Kidney (tissue), 14 donors: ENCODE measurements around the gene HSPB1. TPM values are rescaled to one million over a fixed set of nuclear protein-coding genes. Genes with fewer than 3 reads are reported as not detected.
"Not testable (repeated sequence)": the region's sequence is repeated elsewhere in the genome, so short reads cannot be mapped to it uniquely, and the experiment has no call there.

ENCODE experiments used
- DNase-seq, 5 donors: peaks; one replicate each; pipeline ENCODE4 v3.0.0-alpha.2; 2013 to 2020
- FAIRE-seq: peaks from 2 replicates; lab custom pipeline; 2012; peaks lifted over from hg19 to GRCh38; lab: Jason Lieb, UNC
- H3K27ac ChIP-seq, 2 donors: one replicate each; pipeline ENCODE4 v1.7.0; 2013; ENCODE audit warnings: low read depth in 2 of 2, low read length in 2 of 2, inconsistent platforms in 1 of 2
- H3K27me3 ChIP-seq: one replicate; pipeline ENCODE4 v1.7.1; 2013; ENCODE audit warnings: low read length, inconsistent platforms; ENCODE audit not compliant: control insufficient read depth, insufficient read depth
- H3K36me3 ChIP-seq, 3 donors: one replicate each; pipeline versions ENCODE4 v1.7.0 to v1.7.1; 2013; ENCODE audit warnings: low read length in 3 of 3, control low read depth in 1 of 3, inconsistent platforms in 1 of 3; ENCODE audit not compliant: insufficient read depth in 3 of 3, control insufficient read depth in 2 of 3
- H3K4me1 ChIP-seq, 3 donors: one replicate each; pipeline versions ENCODE4 v1.7.0 to v1.7.1; 2013; ENCODE audit warnings: low read length in 3 of 3, inconsistent platforms in 1 of 3, low read depth in 1 of 3; ENCODE audit not compliant: control insufficient read depth in 2 of 3, insufficient read depth in 2 of 3
- H3K4me3 ChIP-seq, 3 donors: one replicate each; pipeline versions ENCODE4 v1.7.0 to v1.8.1; 2013; ENCODE audit warnings: low read length in 3 of 3, control low read depth in 1 of 3, inconsistent platforms in 1 of 3
- H3K9ac ChIP-seq, 3 donors: one replicate each; pipeline versions ENCODE4 v1.7.0 to v1.7.1; 2013; ENCODE audit warnings: low read length in 3 of 3, control low read depth in 1 of 3, inconsistent platforms in 1 of 3
- H3K9me3 ChIP-seq, 3 donors: one replicate each; pipeline versions ENCODE4 v1.7.0 to v1.7.1; 2013; ENCODE audit warnings: low read length in 3 of 3, control low read depth in 1 of 3, inconsistent platforms in 1 of 3; ENCODE audit not compliant: control insufficient read depth in 2 of 3, insufficient read depth in 1 of 3
- intact Hi-C: fragments of 100-400 bp; cut with DNase I; formaldehyde crosslinking; loops from one replicate; pipeline ENCODE4 v1.11.1; 2022
- polyA plus RNA-seq: library from polyadenylated mRNA; stranded (reverse); fragments of 350-450 nt; fragmentation: Illumina TruSeq; extraction: RNeasy Lipid Tissue Mini Kit (QIAGEN cat#74804); gene quantifications from one replicate; pipeline ENCODE4 v1.2.3, GENCODE V29; 2014; ENCODE audit warnings: low read depth, low replicate concordance; ENCODE audit not compliant: insufficient read depth
- total RNA-seq: library from RNA; stranded (reverse); fragmentation: NEBNext Ultra II Directional; extraction: Animal tissue kit (Norgen Biotek cat#: 25700); gene quantifications from one replicate; pipeline ENCODE4 v1.2.1, GENCODE V29; 2021
- TF ChIP-seq, protein P1 (sequence below): IDR thresholded peaks from 3 replicates; pipeline ENCODE4 v1.5.1; 2012; ENCODE audit warnings: mild to moderate bottlenecking, moderate library complexity, borderline replicate concordance; ENCODE audit not compliant: insufficient read depth; ENCODE audit errors: extremely low read depth
- donor health status: control.
- donor health status: control.
- donor health status: control.
- donor health status: control.
- donor health status: control.
- donor health status: DM: yes; HTN: yes; CAD: no.
- donor health status: Normal renal cell carcinoma (clear cell type).

Gene HSPB1
- total and polyA plus RNA-seq, 2 donors from 2014 or later = 1,012 to 1,561 TPM

DNA sequence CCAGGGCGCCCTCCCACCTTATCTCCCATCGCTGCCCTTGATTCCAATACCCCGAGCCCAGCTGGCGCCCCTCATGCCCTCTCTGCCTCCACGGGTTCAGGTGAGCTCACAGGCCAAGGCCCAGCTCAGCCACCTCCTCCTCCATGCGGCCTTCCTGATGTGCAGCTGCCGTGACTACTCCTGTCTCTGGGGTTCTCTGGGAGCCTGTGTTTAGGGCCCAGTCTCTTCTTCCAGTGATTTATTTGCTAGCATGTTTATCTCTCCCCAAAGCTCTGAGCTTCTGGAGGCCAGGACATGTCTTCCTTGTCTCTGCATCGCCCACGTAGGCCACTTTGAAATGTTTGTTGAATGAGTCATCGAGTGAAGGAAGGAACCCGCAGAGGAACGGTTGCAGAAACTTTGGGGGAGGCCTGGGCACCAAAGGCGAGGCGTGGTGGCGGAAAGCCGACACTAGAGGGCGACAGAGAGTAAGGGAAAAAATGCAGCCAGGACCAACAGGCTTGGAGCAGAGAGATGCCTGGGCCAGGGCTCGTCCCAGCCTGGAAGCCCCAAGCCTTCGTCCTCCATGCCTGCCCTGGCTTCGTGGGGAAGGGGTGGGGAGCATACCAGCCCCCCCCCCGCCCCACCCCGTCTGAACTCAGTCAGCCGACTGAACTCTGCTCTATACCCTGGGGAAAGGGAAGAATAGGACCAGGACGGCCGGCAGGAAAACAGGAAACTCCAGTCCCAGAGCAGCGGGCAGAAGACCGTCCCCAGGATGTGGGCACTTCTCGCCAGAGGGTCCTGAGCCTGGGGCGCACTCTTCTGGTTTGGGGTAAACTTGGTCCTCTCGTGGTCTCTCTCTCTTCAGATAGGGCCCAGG is 10.9 kb upstream of the HSPB1 start:
- H3K9ac ChIP-seq = peak overlapping the region in 2 of 3 donors; percentile 60 to 78
- H3K36me3 ChIP-seq = no peaks in the 10 kb centered on the region
- H3K27ac ChIP-seq = peak overlapping the region; percentile 89 to 98
- DNase-seq (peak; percentile 90 to 97 (median 92)), FAIRE-seq (peak; percentile 57)
- TF ChIP-seq, protein P1, sequence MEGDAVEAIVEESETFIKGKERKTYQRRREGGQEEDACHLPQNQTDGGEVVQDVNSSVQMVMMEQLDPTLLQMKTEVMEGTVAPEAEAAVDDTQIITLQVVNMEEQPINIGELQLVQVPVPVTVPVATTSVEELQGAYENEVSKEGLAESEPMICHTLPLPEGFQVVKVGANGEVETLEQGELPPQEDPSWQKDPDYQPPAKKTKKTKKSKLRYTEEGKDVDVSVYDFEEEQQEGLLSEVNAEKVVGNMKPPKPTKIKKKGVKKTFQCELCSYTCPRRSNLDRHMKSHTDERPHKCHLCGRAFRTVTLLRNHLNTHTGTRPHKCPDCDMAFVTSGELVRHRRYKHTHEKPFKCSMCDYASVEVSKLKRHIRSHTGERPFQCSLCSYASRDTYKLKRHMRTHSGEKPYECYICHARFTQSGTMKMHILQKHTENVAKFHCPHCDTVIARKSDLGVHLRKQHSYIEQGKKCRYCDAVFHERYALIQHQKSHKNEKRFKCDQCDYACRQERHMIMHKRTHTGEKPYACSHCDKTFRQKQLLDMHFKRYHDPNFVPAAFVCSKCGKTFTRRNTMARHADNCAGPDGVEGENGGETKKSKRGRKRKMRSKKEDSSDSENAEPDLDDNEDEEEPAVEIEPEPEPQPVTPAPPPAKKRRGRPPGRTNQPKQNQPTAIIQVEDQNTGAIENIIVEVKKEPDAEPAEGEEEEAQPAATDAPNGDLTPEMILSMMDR = peak; percentile 99
- no peaks in the 10 kb centered on the region for H3K27me3 ChIP-seq
- H3K9me3 ChIP-seq = no peaks in the 10 kb centered on the region
- intact Hi-C loops = no loop called here
- peak overlapping the region in 2 of 3 donors; percentile 54 to 57 for H3K4me3 ChIP-seq
- H3K4me1 ChIP-seq = peaks cover 0 to 24% (median 7%) of the 10 kb centered on the region in 3 donors

DNA sequence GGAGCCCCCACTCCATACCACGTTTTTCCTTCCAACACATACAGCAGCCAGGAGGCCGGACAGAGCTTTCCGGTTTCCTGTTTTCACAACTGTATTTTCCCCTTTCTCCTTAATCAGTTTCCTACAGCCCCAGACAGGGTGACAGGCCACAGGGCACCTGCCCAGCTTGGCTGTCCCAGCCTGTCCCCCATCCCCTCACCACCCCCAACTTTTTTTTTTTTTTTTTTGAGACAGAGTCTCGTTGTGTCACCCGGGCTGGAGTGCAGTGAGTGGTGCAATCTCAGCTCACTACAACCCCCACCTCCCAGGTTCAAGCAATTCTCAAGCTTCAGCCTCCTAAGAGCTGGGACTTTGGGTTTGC is 10.3 kb upstream of the HSPB1 start:
- intact Hi-C loops = no loop called here
- H3K27me3 ChIP-seq = no peaks in the 10 kb centered on the region
- TF ChIP-seq, protein P1 = no peak
- DNase-seq = no peak
- peaks cover 0 to 24% (median 7%) of the 10 kb centered on the region in 3 donors for H3K4me1 ChIP-seq
- H3K4me3 ChIP-seq = peak overlapping the region in 2 of 3 donors; percentile 54 to 57
- no peak for FAIRE-seq
- peak overlapping the region; percentile 89 to 98 for H3K27ac ChIP-seq
- no peaks in the 10 kb centered on the region for H3K36me3 ChIP-seq
- no peaks in the 10 kb centered on the region for H3K9me3 ChIP-seq
- H3K9ac ChIP-seq = peak overlapping the region in 2 of 3 donors; percentile 60 to 78

DNA sequence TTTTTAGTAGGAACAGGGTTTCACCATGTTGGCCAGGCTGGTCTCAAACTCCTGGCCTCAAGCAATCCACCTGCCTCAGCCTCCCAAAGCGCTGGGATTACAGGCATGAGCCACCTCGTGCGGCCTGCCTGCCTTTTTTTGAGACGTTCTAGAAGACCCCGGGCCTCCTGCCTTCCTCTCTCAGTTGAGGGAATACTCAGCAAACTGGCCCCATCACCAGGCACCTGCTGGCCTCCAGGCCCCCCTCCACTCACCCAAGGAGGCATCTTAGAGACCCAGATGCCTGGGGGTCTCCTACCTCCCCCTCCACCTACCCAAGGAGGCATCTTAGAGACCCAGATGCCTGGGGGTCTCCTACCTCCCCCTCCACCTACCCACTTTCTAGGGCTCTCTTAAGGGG is 9.6 kb upstream of the HSPB1 start:
- H3K4me3 ChIP-seq, H3K27me3 ChIP-seq: not testable (repeated sequence)

DNA sequence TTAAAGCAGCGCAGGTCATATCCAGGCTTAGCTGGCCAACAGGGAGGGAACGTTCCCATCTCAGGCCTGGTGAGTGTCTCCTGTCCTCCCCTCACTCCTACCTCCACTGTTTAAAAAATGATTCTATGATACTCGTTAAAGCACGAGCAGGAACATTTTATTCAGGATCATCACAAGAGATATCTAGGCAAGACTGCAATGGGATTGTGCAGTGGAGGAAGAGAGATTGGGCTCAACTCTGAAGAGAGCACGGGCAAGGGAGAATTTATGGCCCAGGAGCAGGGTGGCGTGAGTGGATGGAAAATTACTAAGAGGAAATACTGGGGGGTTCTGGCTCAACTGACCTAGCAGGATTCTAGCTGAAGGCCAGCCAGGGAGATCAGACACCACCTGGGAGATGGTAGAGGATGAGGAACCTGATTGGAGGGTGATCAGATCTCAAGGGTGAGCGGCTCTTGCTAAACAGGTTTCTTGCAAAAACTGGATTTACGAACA is 9.0 kb upstream of the HSPB1 start:
- TF ChIP-seq, protein P1 = no peak
- H3K36me3 ChIP-seq = no peaks in the 10 kb centered on the region
- DNase-seq (no peak), FAIRE-seq (no peak)
- no peak overlapping the region for H3K4me3 ChIP-seq
- H3K27ac ChIP-seq = peak overlapping the region; percentile 97 to 100
- intact Hi-C loops = no loop called here
- peak overlapping the region in 2 of 3 donors; percentile 34 to 82 for H3K9ac ChIP-seq
- no peaks in the 10 kb centered on the region for H3K27me3 ChIP-seq
- peaks cover 0 to 24% (median 7%) of the 10 kb centered on the region in 3 donors for H3K4me1 ChIP-seq
- H3K9me3 ChIP-seq = no peaks in the 10 kb centered on the region

More for the DNA sequence above, 9.6 kb upstream of the HSPB1 start:
- FAIRE-seq, intact Hi-C loops, H3K9me3 ChIP-seq, H3K36me3 ChIP-seq, DNase-seq: not testable (repeated sequence)
- H3K27ac ChIP-seq = peak overlapping the region in 1 of 2 donors; percentile 100
- peaks cover 0 to 24% (median 7%) of the 10 kb centered on the region in 3 donors for H3K4me1 ChIP-seq
- H3K9ac ChIP-seq = peak overlapping the region in 2 of 3 donors; percentile 34 to 59
